Astrocyte of the spinal cord (primary cell): ENCODE data around the gene MAP3K20.
A peak's percentile ranks its signal among the peaks of the same experiment; 100 is the strongest.

Experiments
- DNase-seq: peaks from one replicate; pipeline ENCODE4 v3.0.0; 2011; ENCODE audit warnings: low read depth, low spot score
- H3K4me3 ChIP-seq: 2 replicates; pipeline ENCODE4 v1.5.1; 2011; ENCODE audit warnings: low read depth, mild to moderate bottlenecking, low read length, moderate library complexity
- in situ Hi-C: cut with HindIII; loops from 2 replicates; pipeline ENCODE4 v1.10.0; 2017; ENCODE audit warnings: low sequenced_read_pairs
- TF ChIP-seq, protein P1 (sequence below): IDR thresholded peaks from 2 replicates; pipeline ENCODE4 v1.5.1; 2012; ENCODE audit warnings: low read depth, mild to moderate bottlenecking, low read length, inconsistent platforms

MAP3K20 gene

DNA sequence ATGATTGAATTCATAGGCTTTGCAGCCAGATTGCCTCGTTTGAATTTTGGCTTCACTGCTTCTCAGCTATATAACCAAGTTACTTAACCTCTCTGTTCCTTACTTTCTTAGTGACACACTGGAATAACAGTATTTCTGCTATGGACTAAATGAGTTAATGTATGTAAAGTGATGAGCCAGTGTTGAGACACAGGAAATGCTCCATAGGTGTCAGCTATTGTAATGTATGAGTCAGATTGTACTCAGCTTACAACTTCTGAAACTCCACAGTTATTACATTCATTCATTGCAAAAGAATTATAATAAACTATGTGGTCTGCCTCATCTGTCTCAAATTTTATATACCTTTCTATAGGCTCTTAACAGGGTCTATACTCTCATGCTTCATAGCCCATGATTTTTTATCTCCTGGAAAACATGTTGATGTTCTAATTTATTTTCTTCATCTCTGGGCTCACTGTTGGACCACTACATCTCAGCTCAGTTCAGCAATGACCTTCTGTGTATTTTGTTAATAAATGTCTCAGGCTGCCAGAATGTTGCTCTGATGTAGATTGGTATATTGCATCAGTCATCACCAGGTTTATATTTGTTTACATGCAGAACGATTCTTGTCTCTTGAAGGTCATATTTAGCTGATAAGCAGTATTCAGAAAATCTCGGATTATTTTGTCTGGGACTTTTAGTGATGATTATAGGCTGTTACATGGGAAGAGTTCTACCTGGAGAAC is 76.2 kb downstream of the MAP3K20 start:
- H3K4me3 ChIP-seq, result no peak overlapping the region
- in situ Hi-C loops, result no loop called here
- peak; percentile 79 for DNase-seq
- TF ChIP-seq, protein P1, sequence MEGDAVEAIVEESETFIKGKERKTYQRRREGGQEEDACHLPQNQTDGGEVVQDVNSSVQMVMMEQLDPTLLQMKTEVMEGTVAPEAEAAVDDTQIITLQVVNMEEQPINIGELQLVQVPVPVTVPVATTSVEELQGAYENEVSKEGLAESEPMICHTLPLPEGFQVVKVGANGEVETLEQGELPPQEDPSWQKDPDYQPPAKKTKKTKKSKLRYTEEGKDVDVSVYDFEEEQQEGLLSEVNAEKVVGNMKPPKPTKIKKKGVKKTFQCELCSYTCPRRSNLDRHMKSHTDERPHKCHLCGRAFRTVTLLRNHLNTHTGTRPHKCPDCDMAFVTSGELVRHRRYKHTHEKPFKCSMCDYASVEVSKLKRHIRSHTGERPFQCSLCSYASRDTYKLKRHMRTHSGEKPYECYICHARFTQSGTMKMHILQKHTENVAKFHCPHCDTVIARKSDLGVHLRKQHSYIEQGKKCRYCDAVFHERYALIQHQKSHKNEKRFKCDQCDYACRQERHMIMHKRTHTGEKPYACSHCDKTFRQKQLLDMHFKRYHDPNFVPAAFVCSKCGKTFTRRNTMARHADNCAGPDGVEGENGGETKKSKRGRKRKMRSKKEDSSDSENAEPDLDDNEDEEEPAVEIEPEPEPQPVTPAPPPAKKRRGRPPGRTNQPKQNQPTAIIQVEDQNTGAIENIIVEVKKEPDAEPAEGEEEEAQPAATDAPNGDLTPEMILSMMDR, result no peak

DNA sequence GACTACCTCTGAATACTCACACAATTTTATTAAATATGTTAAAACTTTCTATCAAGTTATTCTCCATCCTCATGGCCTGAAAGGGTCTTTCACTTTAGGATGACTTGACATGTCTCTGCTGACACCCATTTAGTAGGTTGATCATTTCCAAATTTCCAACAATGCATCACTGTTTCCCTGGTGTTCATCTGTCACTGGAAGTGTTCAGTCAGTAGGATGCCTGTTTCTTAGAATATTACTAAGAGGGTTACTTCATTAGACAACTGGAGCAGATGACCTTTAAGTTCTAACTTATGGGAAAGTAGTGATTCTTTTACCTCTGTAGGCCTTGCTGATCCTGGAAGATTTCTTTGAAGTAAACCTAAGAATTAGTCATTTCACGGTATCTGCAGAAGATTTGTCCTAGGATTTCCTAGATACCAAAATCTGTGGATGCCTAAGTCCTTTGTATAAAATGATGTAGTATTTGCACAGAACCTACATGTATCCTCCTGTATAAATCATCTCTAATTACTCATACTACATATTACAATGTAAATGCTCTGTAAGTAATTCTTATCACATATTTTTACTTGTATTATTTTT is 77.7 kb downstream of the MAP3K20 start:
- DNase-seq, result no peak
- TF ChIP-seq, protein P1, result no peak
- no peak overlapping the region for H3K4me3 ChIP-seq
- in situ Hi-C loops, result no loop called here

DNA sequence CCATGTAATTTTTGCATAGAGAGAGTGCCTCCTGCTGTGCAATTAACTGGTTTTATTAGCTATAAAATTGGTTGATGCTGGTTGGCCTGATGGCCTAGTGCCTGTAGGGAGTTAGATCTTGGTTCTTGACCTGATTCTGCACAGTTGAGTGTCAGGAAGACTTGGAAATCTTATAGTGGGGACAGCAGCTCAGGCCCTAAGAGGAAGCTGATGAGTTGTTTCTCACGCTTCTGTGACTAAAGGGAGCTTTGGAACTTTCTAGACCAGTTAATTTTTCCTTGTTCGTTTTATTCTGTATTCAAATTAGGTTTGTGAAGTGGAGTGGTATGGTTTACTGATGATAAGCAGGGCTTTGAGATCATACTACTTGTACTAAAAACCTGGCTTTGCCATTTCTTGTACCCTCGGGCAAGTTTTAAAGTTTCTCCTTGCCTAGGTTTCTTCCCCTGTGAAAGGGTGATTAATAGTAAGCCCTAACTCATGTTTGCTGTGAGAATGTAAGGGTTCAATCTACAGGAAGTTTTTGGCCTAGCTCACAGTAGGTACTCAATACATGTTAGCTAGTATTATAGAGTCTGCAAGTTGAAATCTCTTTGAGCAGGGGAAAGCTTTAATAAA is 82.1 kb downstream of the MAP3K20 start:
- no peak overlapping the region for H3K4me3 ChIP-seq
- no peak for DNase-seq
- TF ChIP-seq, protein P1, result no peak
- in situ Hi-C loops, result no loop called here

DNA sequence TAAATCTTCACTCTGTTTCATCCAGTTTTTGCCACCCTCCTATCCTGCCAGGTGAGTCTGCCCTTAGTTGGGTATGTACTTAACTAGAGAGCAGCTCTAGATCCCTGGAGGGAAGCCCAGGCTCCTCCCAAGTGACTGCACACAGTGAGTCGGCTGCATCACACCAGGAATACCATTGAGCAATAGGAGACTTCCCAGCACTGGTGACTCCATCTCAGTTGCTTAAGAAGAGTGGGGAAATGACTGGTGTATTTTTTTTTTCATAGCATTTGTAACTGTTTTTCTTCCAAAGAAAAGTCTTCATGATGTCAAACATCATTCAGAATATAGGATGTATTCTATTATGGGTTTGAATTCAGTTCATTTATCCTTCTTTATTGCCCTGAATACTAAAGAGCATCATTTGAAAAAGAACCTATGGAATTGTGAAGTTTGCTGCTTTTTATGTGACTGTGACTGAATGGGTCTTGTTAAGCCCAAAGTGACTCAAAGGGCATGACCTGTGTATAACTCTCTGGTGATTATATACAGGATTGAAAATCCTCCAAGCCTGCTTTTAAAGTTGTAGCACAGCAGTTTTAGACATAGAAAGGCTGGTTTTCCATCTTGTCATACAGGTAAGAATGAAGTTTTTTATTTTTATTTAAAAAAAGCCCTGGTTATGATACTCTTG is 84.3 kb downstream of the MAP3K20 start:
- DNase-seq, result peak; percentile 96
- TF ChIP-seq, protein P1, result no peak
- in situ Hi-C loops, result no loop called here
- no peak overlapping the region for H3K4me3 ChIP-seq

DNA sequence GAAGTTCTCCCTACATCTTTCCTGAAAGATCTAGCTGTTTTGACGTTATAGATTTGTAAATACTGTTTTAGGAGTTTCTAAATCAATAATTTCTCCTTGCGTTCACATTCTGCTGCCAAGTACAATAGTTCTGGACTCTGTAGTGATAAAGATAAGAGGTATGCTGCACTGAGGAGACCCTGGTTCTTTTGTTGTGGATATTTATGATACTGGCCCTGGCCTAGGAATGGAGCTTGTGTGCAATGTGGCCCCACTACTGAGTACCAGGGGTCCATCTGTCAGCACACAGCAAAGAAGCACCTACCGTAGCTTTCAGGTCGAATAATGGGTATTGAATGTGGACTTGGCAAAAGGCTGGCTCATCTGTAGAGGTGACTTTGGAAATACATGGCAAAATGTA is 85.0 kb downstream of the MAP3K20 start:
- in situ Hi-C loops, result no loop called here
- no peak for DNase-seq
- TF ChIP-seq, protein P1, result no peak
- no peak overlapping the region for H3K4me3 ChIP-seq

DNA sequence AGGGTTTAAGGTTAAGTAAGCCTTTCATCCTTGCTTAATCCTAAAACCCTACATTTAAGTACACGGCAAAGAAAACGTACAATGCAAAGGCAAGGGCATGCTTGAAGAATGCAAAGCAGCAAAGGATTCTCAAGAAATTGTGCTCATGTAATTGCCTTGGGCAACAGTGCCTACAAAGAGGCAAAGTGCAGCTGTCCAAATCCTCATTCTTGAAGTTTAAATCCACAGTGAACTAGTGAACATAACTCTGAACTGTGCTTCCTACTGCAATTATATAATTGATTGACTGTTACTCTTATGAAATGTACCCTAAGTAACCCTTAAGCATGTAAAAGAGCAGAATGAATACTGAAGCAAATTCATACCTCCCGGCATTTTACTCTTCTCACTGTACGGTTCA is 85.4 kb downstream of the MAP3K20 start:
- DNase-seq, result no peak
- H3K4me3 ChIP-seq, result no peak overlapping the region
- TF ChIP-seq, protein P1, result no peak
- in situ Hi-C loops, result no loop called here
